PC-9 (cell line): ENCODE results near the gene ASRGL1.

Experiments used
- EZH2 ChIP-seq: fragments of 200-600 bp; sonication (generic); IDR thresholded peaks from 2 replicates; pipeline ENCODE4 v1.8.0; 2017; ENCODE audit warnings: antibody characterized with exemption, low read depth
- TF ChIP-seq, protein P1 (sequence below): fragments of 200-600 bp; sonication (generic); conservative IDR thresholded peaks from 2 replicates; pipeline ENCODE4 v1.6.1; 2017; ENCODE audit warnings: mixed run types, antibody characterized with exemption, mild to moderate bottlenecking, moderate library complexity

GRCh38 chr11:62392506-62392905, 55.3 kb downstream of the ASRGL1 start:
- TF ChIP-seq, protein P1, sequence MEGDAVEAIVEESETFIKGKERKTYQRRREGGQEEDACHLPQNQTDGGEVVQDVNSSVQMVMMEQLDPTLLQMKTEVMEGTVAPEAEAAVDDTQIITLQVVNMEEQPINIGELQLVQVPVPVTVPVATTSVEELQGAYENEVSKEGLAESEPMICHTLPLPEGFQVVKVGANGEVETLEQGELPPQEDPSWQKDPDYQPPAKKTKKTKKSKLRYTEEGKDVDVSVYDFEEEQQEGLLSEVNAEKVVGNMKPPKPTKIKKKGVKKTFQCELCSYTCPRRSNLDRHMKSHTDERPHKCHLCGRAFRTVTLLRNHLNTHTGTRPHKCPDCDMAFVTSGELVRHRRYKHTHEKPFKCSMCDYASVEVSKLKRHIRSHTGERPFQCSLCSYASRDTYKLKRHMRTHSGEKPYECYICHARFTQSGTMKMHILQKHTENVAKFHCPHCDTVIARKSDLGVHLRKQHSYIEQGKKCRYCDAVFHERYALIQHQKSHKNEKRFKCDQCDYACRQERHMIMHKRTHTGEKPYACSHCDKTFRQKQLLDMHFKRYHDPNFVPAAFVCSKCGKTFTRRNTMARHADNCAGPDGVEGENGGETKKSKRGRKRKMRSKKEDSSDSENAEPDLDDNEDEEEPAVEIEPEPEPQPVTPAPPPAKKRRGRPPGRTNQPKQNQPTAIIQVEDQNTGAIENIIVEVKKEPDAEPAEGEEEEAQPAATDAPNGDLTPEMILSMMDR: no peak
- no peak for TF ChIP-seq EZH2
